HFFc6 (cell line): ENCODE measurements around the gene LIN37. TPM values are rescaled to one million over a fixed set of nuclear protein-coding genes. Genes with fewer than 3 reads are reported as not detected.

ENCODE experiments used
- DNase-seq: peaks from one replicate; pipeline ENCODE4 v3.0.0-alpha.2; 2018
- H3K27ac Mint-ChIP-seq: 2 replicates; pipeline ENCODE4 v1.8.0; 2020; ENCODE audit warnings: mild to moderate bottlenecking, mixed read lengths
- H3K27me3 Mint-ChIP-seq: 2 replicates; pipeline ENCODE4 v1.8.0; 2021; ENCODE audit warnings: mild to moderate bottlenecking, moderate library complexity, mixed read lengths; ENCODE audit not compliant: insufficient read depth
- H3K36me3 Mint-ChIP-seq: 2 replicates; pipeline ENCODE4 v1.8.0; 2021; ENCODE audit warnings: low read depth, mixed read lengths
- H3K4me1 Mint-ChIP-seq: 2 replicates; pipeline ENCODE4 v1.8.0; 2020; ENCODE audit warnings: low read depth, mixed read lengths
- H3K4me3 Mint-ChIP-seq: 2 replicates; pipeline ENCODE4 v1.8.0; 2020; ENCODE audit warnings: mild to moderate bottlenecking, moderate library complexity, mixed read lengths
- H3K9me3 Mint-ChIP-seq: 2 replicates; pipeline ENCODE4 v1.8.0; 2020; ENCODE audit warnings: mild to moderate bottlenecking, mixed read lengths
- CTCF ChIP-seq: fragments of 200-600 bp; sonication (generic); IDR thresholded peaks from 2 replicates; pipeline ENCODE4 v1.5.0; 2021; ENCODE audit warnings: antibody characterized with exemption, mild to moderate bottlenecking
- total RNA-seq, 6 experiments: library from RNA; stranded (reverse); fragmentation: NEBNext Ultra II Directional; extraction: Animal tissue kit (Norgen Biotek cat#: 25700); gene quantifications; 2 replicates in 1 of 6; 3 replicates in 5 of 6; pipeline ENCODE4 v1.2.3, GENCODE V29; 2021

Gene LIN37
- total RNA-seq, 6 experiments from 2014 or later: 6.0 to 9.9 (median 8.7) TPM

DNA sequence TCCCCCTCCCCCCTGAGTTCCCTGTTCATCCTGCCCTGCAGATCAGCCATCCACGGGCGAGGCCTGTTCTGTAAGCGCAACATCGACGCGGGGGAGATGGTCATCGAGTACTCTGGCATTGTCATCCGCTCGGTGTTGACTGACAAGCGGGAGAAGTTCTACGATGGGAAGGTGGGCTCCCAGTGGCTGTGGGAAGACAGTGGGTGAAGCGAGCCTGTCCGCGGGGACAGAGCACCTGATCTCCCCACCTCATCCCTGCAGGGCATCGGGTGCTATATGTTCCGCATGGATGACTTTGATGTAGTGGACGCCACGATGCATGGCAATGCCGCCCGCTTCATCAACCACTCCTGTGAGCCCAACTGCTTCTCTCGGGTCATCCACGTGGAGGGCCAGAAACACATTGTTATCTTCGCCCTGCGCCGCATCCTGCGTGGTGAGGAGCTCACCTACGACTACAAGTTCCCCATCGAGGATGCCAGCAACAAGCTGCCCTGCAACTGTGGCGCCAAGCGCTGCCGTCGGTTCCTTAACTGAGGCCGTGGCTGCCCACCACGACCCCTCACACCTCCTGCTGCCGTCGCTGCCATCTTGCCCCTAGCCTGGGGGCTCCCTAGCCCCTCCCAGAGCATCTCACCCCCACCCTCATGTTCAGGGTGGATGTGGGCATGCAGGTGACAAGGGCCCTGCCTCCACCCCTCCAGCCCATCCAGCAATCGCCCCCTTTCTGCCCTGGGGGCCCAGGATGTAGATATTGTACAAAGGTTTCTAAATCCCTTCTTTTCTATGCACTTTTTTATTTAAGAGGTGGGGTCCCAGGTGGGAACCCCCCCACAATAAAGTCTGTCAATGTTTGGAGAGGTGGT, 10.1 kb upstream of the LIN37 start:
- no peak overlapping the region for H3K27ac Mint-ChIP-seq
- TF ChIP-seq CTCF: no peak
- H3K36me3 Mint-ChIP-seq: peaks cover 13% of the 10 kb centered on the region
- H3K4me1 Mint-ChIP-seq: peaks cover 18% of the 10 kb centered on the region
- no peaks in the 10 kb centered on the region for H3K9me3 Mint-ChIP-seq
- DNase-seq: no peak
- H3K27me3 Mint-ChIP-seq: peaks cover 15% of the 10 kb centered on the region
- no peak overlapping the region for H3K4me3 Mint-ChIP-seq

DNA sequence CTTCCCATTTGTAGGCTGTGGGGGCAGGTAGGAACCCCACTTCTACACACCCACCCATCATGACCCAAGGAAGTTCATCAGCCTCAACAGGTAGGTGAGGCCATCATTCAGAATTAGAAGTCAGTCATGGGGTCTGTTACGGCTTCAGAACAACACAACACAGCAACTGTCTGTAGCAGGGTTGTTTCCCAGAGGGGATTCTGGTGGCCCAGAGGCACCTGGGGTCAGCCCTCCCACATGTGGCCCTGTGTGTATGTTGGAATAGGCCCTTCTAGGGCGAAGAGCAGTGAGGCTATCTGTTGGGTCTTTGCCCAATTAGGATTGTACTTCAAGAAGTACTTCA, 9.5 kb upstream of the LIN37 start:
- Mint-ChIP-seq H3K4me1 (peaks cover 18% of the 10 kb centered on the region), H3K9me3 (no peaks in the 10 kb centered on the region), H3K4me3 (no peak overlapping the region), H3K27me3 (peaks cover 15% of the 10 kb centered on the region), H3K27ac (no peak overlapping the region), H3K36me3 (peaks cover 13% of the 10 kb centered on the region)
- TF ChIP-seq CTCF: no peak
- DNase-seq: no peak

DNA sequence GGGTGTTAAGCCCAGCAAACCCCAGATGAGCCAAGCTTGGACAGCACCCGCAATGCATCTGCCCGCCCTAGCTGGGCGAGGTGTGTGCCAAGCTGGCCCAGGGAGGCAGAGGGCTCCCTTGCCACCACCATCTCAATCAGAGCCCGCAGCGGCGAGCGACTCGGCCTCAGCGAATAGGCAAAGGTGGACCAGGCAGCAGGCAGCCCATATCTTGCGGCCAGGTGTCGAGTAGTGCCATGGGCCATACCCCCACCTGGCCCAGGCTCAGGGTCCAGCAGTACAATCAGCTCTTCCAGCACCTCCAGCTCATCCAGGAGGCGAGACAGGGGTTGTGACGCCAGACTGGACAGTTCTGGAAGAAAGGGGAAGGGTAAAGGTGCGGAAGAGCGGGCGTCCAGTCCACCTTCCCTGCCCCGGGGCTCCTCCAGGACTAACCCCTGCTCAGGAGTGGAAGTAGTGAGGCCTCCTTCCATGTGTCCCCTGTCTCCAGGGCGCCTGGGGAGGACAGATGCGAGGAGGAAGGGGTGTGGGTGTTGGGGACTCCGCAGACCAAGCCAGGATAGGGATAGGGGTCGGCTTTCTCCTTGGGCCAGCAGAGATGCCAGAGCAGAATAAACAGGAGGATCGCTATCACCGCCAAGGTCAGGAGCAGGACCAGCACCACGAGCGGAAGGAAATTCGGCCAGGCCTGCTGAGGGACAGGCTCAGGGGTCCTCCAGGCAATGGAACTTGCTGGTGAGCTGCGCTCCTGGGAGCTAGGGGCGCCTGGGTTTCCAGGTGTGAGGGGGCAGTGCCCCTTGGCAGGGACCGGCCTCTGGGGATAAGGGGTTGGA, 8.9 kb upstream of the LIN37 start:
- peaks cover 11% of the 10 kb centered on the region for H3K27me3 Mint-ChIP-seq
- peak overlapping the region; percentile 64 for H3K4me3 Mint-ChIP-seq
- no peak for DNase-seq
- H3K4me1 Mint-ChIP-seq: peaks cover 23% of the 10 kb centered on the region
- peaks cover 13% of the 10 kb centered on the region for H3K36me3 Mint-ChIP-seq
- TF ChIP-seq CTCF: no peak
- peak overlapping the region; percentile 54 for H3K27ac Mint-ChIP-seq
- no peaks in the 10 kb centered on the region for H3K9me3 Mint-ChIP-seq

GRCh38 chr19:35740108-35740422, 8.3 kb upstream of the LIN37 start:
- H3K36me3 Mint-ChIP-seq: peaks cover 13% of the 10 kb centered on the region
- TF ChIP-seq CTCF: no peak
- peak overlapping the region; percentile 87 for H3K4me3 Mint-ChIP-seq
- H3K27me3 Mint-ChIP-seq: peaks cover 11% of the 10 kb centered on the region
- H3K9me3 Mint-ChIP-seq: no peaks in the 10 kb centered on the region
- DNase-seq: no peak
- H3K4me1 Mint-ChIP-seq: peaks cover 26% of the 10 kb centered on the region
- no peak overlapping the region; the same call in 1 of the 2 replicates for H3K27ac Mint-ChIP-seq

DNA sequence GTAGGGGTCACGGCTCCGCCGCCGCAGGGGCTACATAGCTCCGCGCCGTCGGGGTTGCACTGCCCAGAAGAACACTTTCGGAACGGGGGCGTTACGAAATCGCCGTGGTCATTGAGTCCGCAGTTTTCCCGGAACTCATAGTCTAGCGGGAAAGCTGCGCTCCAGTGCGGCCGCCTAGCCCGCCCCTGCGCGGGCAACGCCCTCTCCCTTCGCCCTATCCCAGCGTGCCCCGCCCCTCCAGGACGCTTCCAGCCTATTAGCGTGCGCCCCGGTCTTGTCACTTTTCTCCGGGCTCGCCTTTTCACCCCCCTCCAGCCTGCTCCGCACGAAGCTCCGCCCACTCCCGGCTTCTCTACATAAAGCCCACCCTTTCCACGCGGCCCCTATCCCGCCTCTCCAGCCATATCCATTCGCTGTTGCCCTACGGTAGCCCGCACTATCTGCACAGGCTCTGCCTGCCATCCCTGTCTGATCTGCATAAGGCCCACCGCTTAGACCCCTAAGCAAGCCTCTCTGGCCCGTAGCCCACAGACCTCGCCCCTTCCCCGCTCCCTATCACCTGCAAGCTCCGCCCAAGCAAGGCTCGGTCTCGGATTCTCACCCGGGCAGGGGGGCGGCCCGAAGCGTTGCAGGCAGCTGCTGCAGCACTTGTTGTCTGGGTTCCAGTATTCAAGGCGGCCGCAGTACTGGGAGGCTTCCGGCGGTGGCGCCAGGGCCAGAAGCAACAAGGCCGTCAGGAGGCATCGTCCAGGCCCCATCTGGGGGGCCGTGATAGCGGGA, 7.8 kb upstream of the LIN37 start:
- Mint-ChIP-seq H3K4me1 (peaks cover 26% of the 10 kb centered on the region), H3K36me3 (peaks cover 12% of the 10 kb centered on the region), H3K9me3 (no peaks in the 10 kb centered on the region), H3K27me3 (peaks cover 9% of the 10 kb centered on the region), H3K4me3 (peak overlapping the region; percentile 87), H3K27ac (peak overlapping the region; percentile 38)
- peak; percentile 94 for DNase-seq
- peak; percentile 42; the same call in 1 of the 2 replicates for TF ChIP-seq CTCF
